ENCODE measurements around the gene SLC25A18. TPM values are rescaled to one million over a fixed set of nuclear protein-coding genes. Genes with fewer than 3 reads are reported as not detected.
"Not testable (repeated sequence)": the region's sequence is repeated elsewhere in the genome, so short reads cannot be mapped to it uniquely, and the experiment has no call there.

Gene SLC25A18
- not detected in 2 replicates for total RNA-seq (2014; rRNA removed)
- polyA plus RNA-seq (2012), result 0.24 TPM

DNA sequence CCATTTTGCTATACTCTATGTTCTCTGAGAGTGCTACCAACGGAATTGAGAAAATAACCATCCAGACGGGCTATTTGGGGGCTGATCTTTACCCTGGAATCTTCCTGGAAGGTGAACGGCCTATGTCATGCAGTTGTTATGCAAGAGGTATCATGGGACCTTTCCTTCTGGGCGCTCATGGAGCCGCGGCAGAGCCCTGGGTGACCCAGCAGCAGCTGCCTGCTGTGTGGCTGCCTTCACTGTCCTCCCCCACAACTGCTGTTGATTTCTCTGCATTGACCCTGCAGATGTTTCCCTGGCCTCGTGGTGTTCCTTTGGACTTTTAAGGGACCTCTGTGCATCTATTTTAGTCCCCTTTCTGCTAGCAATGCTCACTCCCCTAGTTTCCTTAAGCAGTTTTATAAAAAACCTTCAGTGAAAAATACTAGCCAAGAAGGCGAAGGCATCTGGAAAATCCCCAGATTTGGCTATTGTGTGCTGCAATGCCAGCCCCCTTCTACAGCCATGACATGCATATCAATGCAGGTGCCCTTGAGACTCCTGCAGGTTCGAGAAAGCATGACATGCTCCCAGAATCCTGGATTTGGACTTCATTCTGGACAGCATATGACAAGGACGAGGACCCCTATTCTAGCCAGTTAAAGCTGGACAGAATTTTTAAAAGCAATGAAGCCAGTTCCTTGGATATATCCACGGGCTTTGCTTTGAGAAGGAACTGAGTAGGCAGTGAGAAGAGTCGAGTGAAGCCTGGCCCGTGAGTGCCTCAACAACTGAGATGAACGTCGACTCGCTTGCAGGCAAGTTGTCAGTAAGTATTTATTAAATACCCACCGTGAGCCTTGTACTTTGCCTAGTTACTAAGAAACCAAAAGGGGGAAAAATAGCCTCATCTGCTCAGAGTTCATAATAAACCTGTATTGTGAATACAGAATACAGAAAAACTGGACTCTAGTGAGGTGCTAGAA, at the start of gene SLC25A18:
Gene SLC25A18, plus strand, starts transcription at position 593 of the 965 bp plus-strand sequence. CDS start 16,447 bp downstream, outside the sequence.
- peak; percentile 35 for DNase-seq (ENCODE audit: low read depth)

DNA sequence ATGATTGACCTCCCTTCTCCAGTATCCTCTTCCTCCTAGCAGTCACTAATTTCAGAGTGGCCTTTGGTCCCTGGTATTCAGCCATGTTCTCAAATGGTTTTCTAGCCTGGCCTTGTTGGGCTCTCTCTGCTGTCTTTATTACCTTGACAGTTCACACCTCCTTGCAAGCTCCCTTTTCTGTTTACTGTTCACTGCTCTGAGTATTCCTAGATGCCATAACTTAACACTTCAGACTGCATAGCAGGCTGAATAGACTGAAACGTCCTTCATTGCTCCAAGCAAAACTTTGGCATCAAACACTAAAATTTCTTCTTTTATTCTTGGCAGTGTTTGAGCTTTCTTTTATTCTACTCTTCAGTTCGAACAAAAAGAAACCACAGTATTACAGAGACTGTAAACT, 49.7 kb upstream of the SLC25A18 start:
- no peak for DNase-seq (ENCODE audit: low read depth)

GRCh38 chr22:17514084-17514483, 49.2 kb upstream of the SLC25A18 start:
- DNase-seq (ENCODE audit: low read depth), result no peak

- DNase-seq (ENCODE audit: low read depth), result no peak
Measured at GRCh38 chr22:17518406-17518805, 44.9 kb upstream of the SLC25A18 start.

DNA sequence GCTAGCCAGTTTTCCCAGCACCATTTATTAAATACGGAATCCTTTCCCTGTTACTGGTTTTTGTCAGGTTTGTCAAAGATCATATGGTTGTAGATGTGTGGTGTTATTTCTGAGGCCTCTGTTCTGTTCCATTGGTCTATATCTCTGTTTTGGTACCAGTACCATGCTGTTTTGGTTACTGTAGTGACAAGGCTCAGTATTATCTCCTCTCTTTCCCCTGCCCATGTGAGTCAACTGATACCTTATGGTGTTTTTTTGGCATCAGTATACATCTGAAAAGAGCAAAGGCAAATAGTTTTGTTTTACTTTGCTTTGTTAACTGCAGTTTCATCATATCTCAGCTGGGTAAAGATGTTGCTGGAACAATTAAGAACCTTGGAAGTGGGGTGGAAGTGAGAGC, 41.3 kb upstream of the SLC25A18 start:
- not testable (repeated sequence) for DNase-seq (ENCODE audit: low read depth)

DNA sequence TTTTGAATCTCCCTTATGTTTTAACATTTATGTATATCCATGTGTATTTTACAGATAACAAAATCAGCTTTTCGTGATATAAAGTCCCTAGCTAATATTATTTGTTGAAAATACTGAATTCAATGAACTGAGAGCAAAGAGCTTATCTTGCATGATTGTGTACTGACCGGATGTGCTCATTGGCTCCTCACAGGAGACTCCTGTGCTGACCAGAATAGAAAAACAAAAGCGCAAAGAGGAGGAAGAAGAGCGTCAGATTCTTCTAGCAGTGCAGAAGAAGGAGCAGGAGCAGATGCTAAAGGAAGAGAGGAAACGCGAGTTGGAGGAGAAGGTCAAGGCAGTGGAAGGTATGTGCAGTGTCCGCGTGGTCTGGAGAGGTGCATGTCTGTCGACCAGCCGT, 39.4 kb upstream of the SLC25A18 start:
- DNase-seq (ENCODE audit: low read depth), result no peak

DNA sequence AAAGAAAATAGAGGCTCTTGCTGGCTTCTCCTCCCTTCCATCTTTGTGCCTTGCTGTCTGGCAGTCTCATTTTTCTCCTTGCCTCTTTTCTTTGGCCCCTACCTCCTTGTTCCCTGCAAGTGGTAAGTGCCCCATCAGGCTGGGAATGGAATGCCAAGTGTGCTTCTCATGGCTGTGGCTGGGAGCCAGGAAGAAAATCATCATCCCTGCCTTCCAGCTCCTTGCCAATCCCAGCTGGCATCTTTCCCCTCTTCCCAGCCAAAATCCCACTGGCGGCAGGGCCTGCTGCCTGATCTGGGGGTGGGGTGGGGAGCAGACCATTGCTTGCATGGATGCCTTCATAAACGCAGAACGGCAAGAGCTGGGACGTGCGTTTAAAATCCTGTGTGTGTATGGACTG, 27.0 kb upstream of the SLC25A18 start:
- DNase-seq (ENCODE audit: low read depth), result peak; percentile 9

DNA sequence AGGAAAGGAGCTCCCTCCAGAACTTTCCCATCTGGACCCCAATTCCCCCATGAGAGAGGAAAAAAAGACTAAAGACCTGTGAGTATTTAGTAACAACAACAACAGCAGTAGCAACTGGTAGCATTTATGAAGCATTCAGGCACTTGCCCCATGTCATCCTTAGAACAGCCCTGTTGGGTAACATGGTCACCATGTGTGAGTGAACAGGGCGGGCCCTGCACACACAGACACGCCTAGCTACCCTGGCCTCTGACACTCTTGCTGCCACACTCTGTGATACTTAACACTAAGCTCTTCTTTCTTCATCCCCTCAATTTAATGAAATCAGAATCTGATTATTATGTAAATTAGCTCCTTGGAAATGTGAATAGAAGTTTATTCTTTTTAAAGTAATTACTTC, 26.1 kb upstream of the SLC25A18 start:
- DNase-seq (ENCODE audit: low read depth), result no peak

DNA sequence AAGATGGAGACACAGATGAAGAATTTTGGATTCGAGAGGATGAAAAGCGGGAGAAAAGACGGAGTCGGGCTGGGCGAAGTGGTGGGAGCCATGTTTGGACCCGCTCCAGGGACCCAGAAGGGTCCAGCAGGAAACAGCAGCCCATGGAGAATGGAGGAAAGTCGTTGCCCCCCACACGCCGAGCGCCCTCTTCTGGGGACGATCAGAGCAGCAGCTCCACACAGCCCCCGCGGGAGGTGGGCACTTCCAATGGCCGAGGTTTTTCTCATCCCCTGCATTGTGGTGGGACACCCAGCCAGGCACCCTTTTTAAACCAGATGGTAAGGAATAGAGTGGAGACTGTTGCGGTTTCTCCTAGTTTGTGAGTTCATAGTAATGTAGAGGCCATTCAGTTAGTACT, 22.8 kb upstream of the SLC25A18 start:
- DNase-seq (ENCODE audit: low read depth), result no peak

- no peak for DNase-seq (ENCODE audit: low read depth)
Measured at GRCh38 chr22:17541476-17541875, 21.8 kb upstream of the SLC25A18 start.

DNA sequence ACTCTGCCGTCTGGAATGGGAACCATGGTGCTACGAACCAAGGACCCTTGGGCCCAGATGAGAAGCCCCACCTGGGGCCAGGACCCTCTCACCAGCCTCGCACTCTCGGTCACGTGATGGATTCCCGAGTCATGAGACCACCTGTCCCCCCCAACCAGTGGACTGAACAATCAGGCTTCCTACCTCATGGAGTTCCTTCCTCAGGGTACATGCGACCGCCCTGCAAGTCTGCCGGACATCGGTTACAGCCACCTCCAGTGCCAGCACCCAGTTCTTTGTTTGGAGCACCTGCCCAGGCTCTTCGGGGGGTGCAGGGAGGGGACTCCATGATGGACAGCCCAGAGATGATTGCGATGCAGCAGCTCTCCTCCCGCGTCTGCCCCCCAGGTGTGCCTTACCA, 20.8 kb upstream of the SLC25A18 start:
- no peak for DNase-seq (ENCODE audit: low read depth)

GRCh38 chr22:17548010-17548755, 15.1 kb upstream of the SLC25A18 start:
- DNase-seq (ENCODE audit: low read depth), result no peak

GRCh38 chr22:17548756-17549035, 14.6 kb upstream of the SLC25A18 start:
- DNase-seq (ENCODE audit: low read depth), result no peak

GRCh38 chr22:17549183-17549582, 14.1 kb upstream of the SLC25A18 start:
- DNase-seq (ENCODE audit: low read depth), result no peak

GRCh38 chr22:17549655-17550054, 13.6 kb upstream of the SLC25A18 start:
- DNase-seq (ENCODE audit: low read depth), result no peak

- no peak for DNase-seq (ENCODE audit: low read depth)
Measured at GRCh38 chr22:17552737-17553136, 10.6 kb upstream of the SLC25A18 start.

DNA sequence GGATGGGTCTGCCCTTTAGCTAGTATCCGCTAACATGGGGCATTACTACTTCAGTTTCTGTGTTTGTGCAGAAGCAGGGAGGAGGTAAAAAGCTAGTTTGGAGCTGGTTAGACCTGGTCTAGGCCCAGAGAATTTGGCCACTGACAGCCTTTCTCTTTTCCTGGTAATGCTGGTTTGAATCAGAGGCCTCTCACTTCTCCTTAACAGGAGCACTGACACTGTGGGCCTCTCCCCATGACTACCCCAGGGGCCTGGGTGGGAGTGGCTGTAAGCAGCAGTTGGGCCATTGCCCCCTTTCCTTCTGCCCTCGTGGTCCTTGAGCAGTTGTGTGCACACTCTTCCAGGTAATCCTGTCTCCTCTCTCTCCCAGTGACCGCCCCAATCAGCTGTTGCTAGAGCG, 8.5 kb upstream of the SLC25A18 start:
- DNase-seq (ENCODE audit: low read depth), result no peak

- DNase-seq (ENCODE audit: low read depth), result no peak
Measured at GRCh38 chr22:17559188-17559587, 4.1 kb upstream of the SLC25A18 start.

GRCh38 chr22:17563936-17564391, 666 bp downstream of the SLC25A18 start:
- peak; percentile 29 for DNase-seq (ENCODE audit: low read depth)

GRCh38 chr22:17566016-17566687, 2.9 kb downstream of the SLC25A18 start:
- not testable (repeated sequence) for DNase-seq (ENCODE audit: low read depth)

DNA sequence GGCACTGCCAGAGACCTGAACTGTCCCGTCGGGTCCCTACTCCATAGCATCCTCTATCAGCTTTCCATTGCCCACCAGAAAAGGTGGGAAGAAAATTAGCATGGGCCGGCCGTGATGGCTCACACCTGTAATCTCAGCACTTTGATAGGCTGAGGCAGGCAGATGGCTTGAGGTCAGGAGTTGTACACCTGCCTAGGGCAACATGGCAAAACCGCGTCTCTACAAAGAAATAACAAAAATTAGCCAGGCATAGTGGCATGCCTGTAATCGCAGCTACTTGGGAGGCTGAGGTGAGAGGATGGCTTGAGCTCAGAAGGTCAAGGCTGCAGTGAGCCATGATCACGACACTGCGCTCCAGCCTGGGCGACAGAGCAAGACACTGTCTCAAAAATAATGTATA, 3.5 kb downstream of the SLC25A18 start:
- no peak for DNase-seq (ENCODE audit: low read depth)

GRCh38 chr22:17569971-17570511, 6.7 kb downstream of the SLC25A18 start:
- no peak for DNase-seq (ENCODE audit: low read depth)
